Esophagus squamous epithelium (tissue), 5 donors: ENCODE measurements around the gene KIF21B. TPM values are rescaled to one million over a fixed set of nuclear protein-coding genes. Genes with fewer than 3 reads are reported as not detected.

ENCODE experiments used
- DNase-seq: peaks from one replicate; lab custom pipeline; 2025; lab: John Stamatoyannopoulos, UW
- H3K27ac ChIP-seq, 4 donors: fragments of 200-600 bp; sonication (generic); one replicate each; pipeline ENCODE4 v1.5.1; 2016 to 2019; ENCODE audit warnings: mild to moderate bottlenecking in 1 of 4
- H3K27me3 ChIP-seq, 4 donors: fragments of 200-600 bp; sonication (generic); 1 replicate in 3 of 4; 2 replicates in 1 of 4; pipeline versions ENCODE4 v1.5.1 to v1.6.0; 2017 to 2021; ENCODE audit warnings: antibody characterized with exemption in 1 of 4
- H3K36me3 ChIP-seq, 3 donors: fragments of 200-600 bp; sonication (generic); one replicate each; pipeline ENCODE4 v1.5.1; 2016 to 2019
- H3K4me1 ChIP-seq, 3 donors: fragments of 200-600 bp; sonication (generic); one replicate each; pipeline ENCODE4 v1.5.1; 2017 to 2019
- H3K4me3 ChIP-seq, 4 donors: fragments of 200-600 bp; sonication (generic); 1 replicate in 3 of 4; 2 replicates in 1 of 4; pipeline ENCODE4 v1.5.1; 2016 to 2019; ENCODE audit warnings: mild to moderate bottlenecking in 2 of 4, moderate library complexity in 1 of 4
- H3K9me3 ChIP-seq, 3 donors: fragments of 200-600 bp; sonication (generic); one replicate each; pipeline ENCODE4 v1.5.1; 2016 to 2019
- POLR2A ChIP-seq, 4 donors: fragments of 450-650 bp; IDR thresholded peaks; one replicate each; pipeline ENCODE4 v1.6.1; 2017; ENCODE audit warnings: antibody characterized with exemption in 4 of 4, mild to moderate bottlenecking in 4 of 4, moderate library complexity in 3 of 4
- WGBS, 2 donors: methylation state at CpG; one replicate each; pipeline ENCODE4 v1.1.5; 2018; 5-methylcytosine and 5-hydroxymethylcytosine counted together
- intact Hi-C: fragments of 100-400 bp; cut with DNase I; formaldehyde crosslinking; loops from one replicate; pipeline ENCODE4 v1.15.0; 2022
- total RNA-seq, 4 donors: library from RNA; depleted of rRNA; stranded (reverse); fragments of >200 nt; gene quantifications; one replicate each; pipeline ENCODE4 v1.1.0, GENCODE V29; 2016
- TF ChIP-seq, protein P1 (sequence below), 6 experiments: fragments of 450-650 bp in 4 of 6; fragments of 200-600 bp in 2 of 6; sonication (generic) in 2 of 6; IDR thresholded peaks; one replicate each; pipeline ENCODE4 v1.5.1; 2016 to 2019; ENCODE audit warnings: antibody characterized with exemption in 6 of 6, mild to moderate bottlenecking in 4 of 6, moderate library complexity in 4 of 6
- donor health status: DM: yes; HTN: yes; CAD: no.

Gene KIF21B
- total RNA-seq, 4 donors from 2014 or later, result 0.53 to 2.1 (median 1.0) TPM

DNA sequence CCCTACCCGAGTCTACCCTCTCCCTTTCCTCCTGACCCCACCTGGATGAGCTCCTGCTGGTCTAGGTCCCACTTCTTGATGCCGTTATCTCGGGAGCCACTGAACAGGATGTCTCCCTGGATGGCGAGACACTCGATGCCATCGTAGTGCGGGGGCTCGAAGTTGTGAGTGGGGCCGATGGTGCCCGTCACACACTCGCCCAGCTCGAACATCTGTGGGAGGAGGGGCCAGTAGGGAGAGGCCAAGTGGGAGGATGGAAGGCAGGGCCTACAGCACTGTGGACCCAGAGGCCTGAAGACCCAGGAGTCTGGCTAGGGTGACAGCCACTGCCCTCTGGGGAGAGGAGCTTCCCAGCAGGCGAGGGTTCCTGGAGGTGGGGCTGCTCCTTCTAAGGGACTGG is 48.1 kb downstream of the KIF21B start:
- H3K4me1 ChIP-seq, result peaks cover 4 to 13% (median 4%) of the 10 kb centered on the region in 3 donors
- WGBS, 2 donors, result 89 to 94% methylated on average over 7 of the region's 13 CpGs
- H3K27ac ChIP-seq, result no peak overlapping the region
- no peaks in the 10 kb centered on the region for H3K27me3 ChIP-seq
- peaks cover 0 to 4% (median 0%) of the 10 kb centered on the region in 3 donors for H3K36me3 ChIP-seq
- intact Hi-C loops, result loop anchor here (5.0 kb wide), 1 partner anchor 147 kb away; no protein-coding TSS in a partner anchor
- no peak for DNase-seq
- H3K9me3 ChIP-seq, result no peaks in the 10 kb centered on the region
- TF ChIP-seq, protein P1, sequence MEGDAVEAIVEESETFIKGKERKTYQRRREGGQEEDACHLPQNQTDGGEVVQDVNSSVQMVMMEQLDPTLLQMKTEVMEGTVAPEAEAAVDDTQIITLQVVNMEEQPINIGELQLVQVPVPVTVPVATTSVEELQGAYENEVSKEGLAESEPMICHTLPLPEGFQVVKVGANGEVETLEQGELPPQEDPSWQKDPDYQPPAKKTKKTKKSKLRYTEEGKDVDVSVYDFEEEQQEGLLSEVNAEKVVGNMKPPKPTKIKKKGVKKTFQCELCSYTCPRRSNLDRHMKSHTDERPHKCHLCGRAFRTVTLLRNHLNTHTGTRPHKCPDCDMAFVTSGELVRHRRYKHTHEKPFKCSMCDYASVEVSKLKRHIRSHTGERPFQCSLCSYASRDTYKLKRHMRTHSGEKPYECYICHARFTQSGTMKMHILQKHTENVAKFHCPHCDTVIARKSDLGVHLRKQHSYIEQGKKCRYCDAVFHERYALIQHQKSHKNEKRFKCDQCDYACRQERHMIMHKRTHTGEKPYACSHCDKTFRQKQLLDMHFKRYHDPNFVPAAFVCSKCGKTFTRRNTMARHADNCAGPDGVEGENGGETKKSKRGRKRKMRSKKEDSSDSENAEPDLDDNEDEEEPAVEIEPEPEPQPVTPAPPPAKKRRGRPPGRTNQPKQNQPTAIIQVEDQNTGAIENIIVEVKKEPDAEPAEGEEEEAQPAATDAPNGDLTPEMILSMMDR (IDR thresholded peaks at IDR 0.05), result no peak
- no peak for TF ChIP-seq POLR2A (IDR thresholded peaks at IDR 0.05)
- H3K4me3 ChIP-seq, result no peak overlapping the region

GRCh38 chr1:200974711-200975110 is 48.8 kb downstream of the KIF21B start:
- H3K4me3 ChIP-seq, result no peak overlapping the region
- no peak overlapping the region for H3K27ac ChIP-seq
- no peaks in the 10 kb centered on the region for H3K9me3 ChIP-seq
- DNase-seq, result no peak
- no peaks in the 10 kb centered on the region for H3K36me3 ChIP-seq
- H3K27me3 ChIP-seq, result no peaks in the 10 kb centered on the region
- TF ChIP-seq POLR2A (IDR thresholded peaks at IDR 0.05), result no peak
- TF ChIP-seq, protein P1 (IDR thresholded peaks at IDR 0.05), result no peak
- peaks cover 4 to 20% (median 4%) of the 10 kb centered on the region in 3 donors for H3K4me1 ChIP-seq
- WGBS, 2 donors, result 77 to 95% methylated on average over 6 to 10 of the region's 12 CpGs
- intact Hi-C loops, result loop anchor here (5.0 kb wide), 2 partner anchors 138 to 148 kb away; partner anchors contain the start of gene CACNA1S

DNA sequence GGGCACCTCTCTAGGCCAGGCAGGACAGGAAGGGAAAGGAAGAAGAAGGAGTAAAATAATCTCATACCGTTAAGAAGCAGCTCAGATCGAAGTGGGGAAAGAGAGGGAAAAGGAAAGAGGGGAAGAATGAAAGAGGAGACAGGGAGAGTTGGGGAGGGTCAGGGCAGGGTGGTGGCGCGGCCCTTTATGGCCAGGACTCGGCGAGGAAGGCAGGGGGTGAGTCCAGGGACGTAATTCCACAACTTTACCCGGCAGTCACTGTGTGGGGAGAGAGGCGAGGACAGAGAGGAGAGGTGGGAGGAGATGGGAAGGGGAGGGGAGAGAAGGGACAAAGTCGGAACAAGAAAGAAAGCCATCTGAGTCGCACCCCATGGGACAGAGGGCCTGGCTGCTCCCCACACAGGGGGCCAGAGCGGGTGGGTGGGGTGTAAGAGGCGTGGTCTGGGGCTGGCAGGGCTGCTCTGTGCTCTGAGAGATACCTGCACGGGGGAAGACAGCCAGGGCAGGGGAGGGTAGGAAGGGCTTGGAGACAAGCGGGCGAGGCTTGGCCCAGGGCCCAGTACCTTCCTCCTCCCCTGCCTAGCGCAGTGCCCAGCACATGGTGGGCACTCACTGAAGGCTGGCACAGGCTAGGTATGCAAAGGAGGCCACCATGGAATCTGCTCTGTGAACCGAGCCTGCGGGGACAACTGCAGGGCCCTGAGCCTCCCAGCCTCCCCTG is 49.4 kb downstream of the KIF21B start:
- Histone ChIP-seq H3K4me1 (peaks cover 4 to 22% (median 4%) of the 10 kb centered on the region in 3 donors), H3K27me3 (no peaks in the 10 kb centered on the region), H3K4me3 (no peak overlapping the region), H3K9me3 (no peaks in the 10 kb centered on the region), H3K27ac (no peak overlapping the region), H3K36me3 (no peaks in the 10 kb centered on the region)
- 76 to 81% methylated on average over 14 to 16 of the region's 19 CpGs for WGBS, 2 donors
- intact Hi-C loops, result loop anchor here (2.0 to 5.0 kb wide), 2 partner anchors 69 to 138 kb away; partner anchors contain the start of gene CACNA1S
- DNase-seq, result no peak
- no peak for TF ChIP-seq POLR2A (IDR thresholded peaks at IDR 0.05)
- TF ChIP-seq, protein P1 (IDR thresholded peaks at IDR 0.05), result no peak

DNA sequence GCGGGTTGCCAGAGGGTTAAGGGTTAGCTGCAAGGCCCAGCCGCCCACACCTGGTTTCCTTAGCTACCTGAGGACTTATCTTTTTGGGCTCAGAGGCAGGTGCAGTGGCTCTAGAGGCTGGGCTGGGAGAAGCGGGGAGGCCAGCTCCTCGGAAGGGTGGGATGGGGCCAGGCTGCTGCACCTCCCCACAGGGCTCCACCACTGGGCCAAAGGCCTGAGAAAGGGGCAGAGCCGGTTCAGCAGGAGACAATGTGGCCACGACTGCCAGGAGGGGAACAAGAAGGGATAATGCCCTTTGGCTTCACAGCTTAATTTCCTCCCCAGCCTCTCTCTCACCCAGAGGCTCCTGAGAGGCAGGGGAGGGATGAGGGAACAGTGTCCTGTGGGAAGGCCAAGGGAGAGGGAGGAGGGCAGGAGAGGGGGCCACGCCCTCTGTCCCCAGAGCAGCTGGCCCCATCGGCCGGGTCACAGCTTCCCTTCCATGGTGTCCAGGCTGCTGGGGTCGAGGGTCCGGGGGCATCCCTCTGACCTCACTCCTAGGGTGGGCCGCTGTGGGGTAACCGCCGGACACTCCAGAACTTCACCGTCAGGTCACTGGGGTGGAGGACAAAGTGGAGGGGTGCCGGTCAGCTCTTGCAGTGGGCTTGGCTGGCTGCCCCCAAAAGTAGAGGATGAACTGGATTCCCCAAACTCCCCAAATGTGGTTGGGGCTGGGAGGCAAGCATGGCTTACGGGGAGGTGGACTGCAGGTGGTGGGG is 50.4 kb downstream of the KIF21B start:
- Histone ChIP-seq H3K9me3 (no peaks in the 10 kb centered on the region), H3K4me3 (no peak overlapping the region), H3K27ac (no peak overlapping the region), H3K36me3 (no peaks in the 10 kb centered on the region), H3K27me3 (no peaks in the 10 kb centered on the region), H3K4me1 (peaks cover 4 to 22% (median 4%) of the 10 kb centered on the region in 3 donors)
- intact Hi-C loops, result loop anchor here (2.0 to 5.0 kb wide), 2 partner anchors 70 to 139 kb away; partner anchors contain the start of gene CACNA1S
- no peak for TF ChIP-seq POLR2A (IDR thresholded peaks at IDR 0.05)
- TF ChIP-seq, protein P1 (IDR thresholded peaks at IDR 0.05), result no peak
- WGBS, 2 donors, result 68 to 92% methylated on average over 3 to 5 of the region's 17 CpGs
- no peak for DNase-seq
